Neural progenitor cell (in vitro differentiated cells): Measurements from ENCODE around the gene TMEM143. TPM values are rescaled to one million over a fixed set of nuclear protein-coding genes. Genes with fewer than 3 reads are reported as not detected.

Experiments
- DNase-seq: peaks from one replicate; pipeline ENCODE4 v3.0.0-alpha.2; 2016; ENCODE audit warnings: low spot score
- H2AFZ ChIP-seq: fragments of 200-600 bp; sonication (generic); replicated peaks from 2 replicates; pipeline ENCODE4 v1.6.1; 2016; ENCODE audit warnings: antibody characterized with exemption
- H3F3A ChIP-seq: fragments of 200-600 bp; sonication (generic); 2 replicates; pipeline ENCODE4 v1.6.1; 2016; ENCODE audit warnings: antibody characterized with exemption, low read depth
- H3K27ac ChIP-seq: fragments of 200-600 bp; sonication (generic); 2 replicates; pipeline ENCODE4 v1.5.1; 2016; ENCODE audit warnings: mild to moderate bottlenecking
- H3K27me3 ChIP-seq: fragments of 200-600 bp; sonication (generic); 2 replicates; pipeline ENCODE4 v1.6.1; 2016; ENCODE audit warnings: mild to moderate bottlenecking, moderate library complexity
- H3K36me3 ChIP-seq: fragments of 200-600 bp; sonication (generic); 2 replicates; pipeline ENCODE4 v1.5.1; 2016
- H3K4me1 ChIP-seq: fragments of 200-600 bp; sonication (generic); 2 replicates; pipeline ENCODE4 v1.6.1; 2016; ENCODE audit warnings: mixed run types
- H3K4me2 ChIP-seq: fragments of 200-600 bp; sonication (generic); 2 replicates; pipeline ENCODE4 v1.6.1; 2016
- H3K4me3 ChIP-seq: fragments of 200-600 bp; sonication (generic); 2 replicates; pipeline ENCODE4 v1.5.1; 2016
- H3K79me2 ChIP-seq: fragments of 200-600 bp; sonication (generic); 2 replicates; pipeline ENCODE4 v1.6.1; 2016; ENCODE audit warnings: low read depth
- H3K9ac ChIP-seq: fragments of 200-600 bp; sonication (generic); 2 replicates; pipeline ENCODE4 v1.6.1; 2016
- H3K9me3 ChIP-seq: fragments of 200-600 bp; sonication (generic); 2 replicates; pipeline ENCODE4 v1.5.1; 2016; ENCODE audit warnings: low read depth
- H4K20me1 ChIP-seq: fragments of 200-600 bp; sonication (generic); 2 replicates; pipeline ENCODE4 v1.6.1; 2016; ENCODE audit warnings: low read depth
- H3K27ac Mint-ChIP-seq: 3 replicates; pipeline ENCODE4 v1.8.0; 2021; ENCODE audit warnings: mixed read lengths
- H3K27me3 Mint-ChIP-seq: 2 replicates; pipeline ENCODE4 v1.8.0; 2022; ENCODE audit warnings: low read depth, mild to moderate bottlenecking, inconsistent platforms, moderate library complexity, mixed read lengths; ENCODE audit not compliant: insufficient read depth
- H3K36me3 Mint-ChIP-seq: 3 replicates; pipeline ENCODE4 v1.8.0; 2021; ENCODE audit warnings: mixed read lengths
- H3K4me1 Mint-ChIP-seq: 3 replicates; pipeline ENCODE4 v1.8.0; 2021; ENCODE audit warnings: mixed read lengths
- H3K4me3 Mint-ChIP-seq: 3 replicates; pipeline ENCODE4 v1.8.0; 2021; ENCODE audit warnings: mild to moderate bottlenecking, moderate library complexity, mixed read lengths
- H3K9me3 Mint-ChIP-seq: 3 replicates; pipeline ENCODE4 v1.8.0; 2020; ENCODE audit warnings: mixed read lengths
- CTCF ChIP-seq: fragments of 200-600 bp; sonication (generic); IDR thresholded peaks from 2 replicates; pipeline ENCODE4 v1.5.1; 2017; ENCODE audit warnings: antibody characterized with exemption, mild to moderate bottlenecking
- EZH2 ChIP-seq: fragments of 200-600 bp; sonication (generic); IDR thresholded peaks from 2 replicates; pipeline ENCODE4 v1.6.1; 2017; ENCODE audit warnings: antibody characterized with exemption, mild to moderate bottlenecking, moderate library complexity
- EZH2phosphoT487 ChIP-seq: fragments of 200-600 bp; sonication (generic); IDR thresholded peaks from 2 replicates; pipeline ENCODE4 v1.6.1; 2017; ENCODE audit warnings: antibody characterized with exemption
- total RNA-seq: library from RNA; depleted of rRNA; stranded (reverse); fragments of >200 nt; gene quantifications from 2 replicates; pipeline ENCODE4 v1.2.3, GENCODE V29; 2015; ENCODE audit warnings: low replicate concordance

The TMEM143 gene
- total RNA-seq, 1 donor from 2014 or later, result 3.1 TPM

DNA sequence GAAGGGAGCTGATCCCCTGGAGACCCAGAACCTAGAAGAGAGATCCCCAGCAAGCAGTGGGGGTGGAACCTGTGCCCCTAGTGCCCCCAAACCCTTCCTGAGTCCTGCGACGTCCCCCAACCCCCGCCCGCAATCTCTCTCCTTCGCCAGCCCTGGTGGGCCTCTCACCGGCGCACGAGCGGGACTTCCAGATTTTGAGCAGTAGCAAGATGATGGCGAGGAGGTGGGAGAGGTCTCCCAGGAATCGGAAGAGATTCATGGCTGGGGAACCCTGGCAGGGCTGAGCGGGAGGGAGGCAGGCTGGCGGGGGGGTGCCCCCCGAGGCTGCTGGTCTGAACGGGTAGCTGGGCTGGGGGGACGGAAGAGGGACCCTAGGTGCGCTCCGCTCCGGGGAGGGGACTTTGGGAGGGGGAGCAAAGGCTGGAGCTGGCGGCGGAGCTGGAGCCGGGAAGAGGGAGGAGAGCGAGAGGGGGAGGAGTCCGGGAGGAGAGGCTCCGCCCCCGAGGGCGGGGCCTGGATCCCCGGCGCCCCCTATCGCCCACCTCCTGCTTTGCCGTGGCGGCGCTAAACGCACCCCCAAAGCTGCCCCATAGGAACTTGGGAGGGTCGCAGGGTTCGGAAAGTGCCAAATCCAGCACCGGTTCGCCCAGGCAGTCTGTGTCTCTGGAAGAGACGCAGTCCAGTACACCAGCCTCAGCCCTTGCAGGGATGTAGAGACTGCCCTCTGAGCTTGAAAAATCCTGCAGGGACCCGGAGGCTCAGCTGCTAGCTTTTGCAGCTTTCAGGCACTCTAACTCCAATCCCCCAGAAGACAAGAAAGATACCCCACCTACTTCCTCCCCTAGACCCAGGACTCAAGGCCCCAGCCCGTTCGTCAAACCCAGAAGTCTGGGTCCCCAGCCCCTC, 27.6 kb upstream of the TMEM143 start, which contains the start of gene KDELR1:
Gene KDELR1 (minus strand): TSS at position 452 of the 906 bp plus-strand sequence. CDS start 193 bp downstream, at position 259.
- peak within 1 kb of the TSS; percentile 89 for H3K4me2 ChIP-seq
- no peaks in the 10 kb centered on the region for H3K9me3 Mint-ChIP-seq
- peaks cover 6% of the 10 kb centered on the region for H3K36me3 Mint-ChIP-seq
- H3K27ac ChIP-seq, result peak within 1 kb of the TSS; percentile 42
- peak within 1 kb of the TSS; percentile 71 for H2AFZ ChIP-seq
- H3K9ac ChIP-seq, result peak within 1 kb of the TSS; percentile 93
- H3K9me3 ChIP-seq, result no peaks in the 10 kb centered on the region
- peaks cover 23% of the 10 kb centered on the region for H3K79me2 ChIP-seq
- peaks cover 18% of the 10 kb centered on the region for H3K4me1 ChIP-seq
- TF ChIP-seq EZH2 (no peak), CTCF (peak; percentile 80)
- H3K4me1 Mint-ChIP-seq, result peaks cover 28% of the 10 kb centered on the region
- H3K36me3 ChIP-seq, result no peaks in the 10 kb centered on the region
- peak within 1 kb of the TSS; percentile 96 for H3K4me3 ChIP-seq
- DNase-seq, result peak; percentile 84
- peak within 1 kb of the TSS; percentile 94 for H3K27ac Mint-ChIP-seq
- H4K20me1 ChIP-seq, result peaks cover 9% of the 10 kb centered on the region
- peaks cover 43% of the 10 kb centered on the region for H3K27me3 ChIP-seq
- peak within 1 kb of the TSS; percentile 92 for H3K4me3 Mint-ChIP-seq
- peaks cover 12% of the 10 kb centered on the region for H3F3A ChIP-seq
- H3K27me3 Mint-ChIP-seq, result peaks cover 17% of the 10 kb centered on the region

DNA sequence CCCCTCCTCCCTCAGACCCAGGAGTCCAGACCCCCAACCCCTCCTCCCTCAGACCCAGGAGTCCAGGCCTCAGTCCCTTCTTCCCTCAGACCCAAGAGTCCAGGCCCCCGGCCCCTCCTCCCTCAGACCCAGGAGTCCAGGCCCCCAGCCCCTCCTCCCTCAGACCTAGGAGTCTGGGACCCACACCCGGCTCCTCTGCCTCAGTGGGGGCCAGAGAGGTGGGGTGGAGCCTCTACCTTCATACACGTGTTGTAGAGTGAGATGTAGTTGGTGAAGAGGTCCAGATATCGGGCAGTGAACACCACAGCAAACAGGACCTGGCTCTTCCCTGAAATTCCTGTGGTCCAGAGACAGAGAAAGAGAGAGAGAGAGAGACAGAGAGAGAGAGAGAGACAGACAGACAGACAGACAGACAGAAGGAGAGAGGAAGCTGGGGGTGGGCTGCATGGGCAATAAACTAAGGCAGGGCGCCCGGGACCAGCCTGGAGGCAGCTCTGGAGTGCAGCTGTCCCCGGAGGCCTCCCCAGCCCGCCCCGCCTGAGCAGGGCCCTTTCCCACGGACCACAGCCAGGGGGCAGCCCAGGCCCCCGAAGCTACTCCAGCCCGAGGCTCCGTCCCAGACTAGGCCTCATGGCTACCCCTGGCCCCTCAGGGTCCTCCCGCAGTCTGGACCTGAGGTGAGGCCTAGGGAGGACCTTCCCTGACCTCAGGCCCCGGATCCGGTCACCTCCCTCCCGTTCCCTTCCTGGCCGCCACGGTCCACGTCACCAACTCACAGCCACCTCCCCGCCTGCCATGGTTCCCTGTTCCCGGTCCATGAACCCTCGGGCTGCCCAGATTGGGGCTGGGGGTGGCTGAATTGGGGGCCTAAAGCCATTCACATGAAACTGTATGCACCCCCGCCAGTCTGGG, 26.7 kb upstream of the TMEM143 start:
- peaks cover 11% of the 10 kb centered on the region for H3K4me1 ChIP-seq
- peak overlapping the region; percentile 89 for H3K4me2 ChIP-seq
- TF ChIP-seq CTCF (peak; percentile 61), EZH2 (no peak)
- H3K27ac ChIP-seq, result peak overlapping the region; percentile 42
- H3K4me1 Mint-ChIP-seq, result peaks cover 19% of the 10 kb centered on the region
- peak overlapping the region; percentile 71 for H2AFZ ChIP-seq
- H3K4me3 Mint-ChIP-seq, result peak overlapping the region; percentile 92
- no peaks in the 10 kb centered on the region for H3K36me3 ChIP-seq
- H4K20me1 ChIP-seq, result peaks cover 10% of the 10 kb centered on the region
- peak; percentile 83 for DNase-seq
- peaks cover 12% of the 10 kb centered on the region for H3F3A ChIP-seq
- H3K27ac Mint-ChIP-seq, result peak overlapping the region; percentile 94
- peaks cover 23% of the 10 kb centered on the region for H3K79me2 ChIP-seq
- peak overlapping the region; percentile 96 for H3K4me3 ChIP-seq
- H3K36me3 Mint-ChIP-seq, result peaks cover 9% of the 10 kb centered on the region
- H3K27me3 ChIP-seq, result peaks cover 34% of the 10 kb centered on the region
- H3K9ac ChIP-seq, result peak overlapping the region; percentile 93
- H3K9me3 ChIP-seq, result no peaks in the 10 kb centered on the region
- peaks cover 15% of the 10 kb centered on the region for H3K27me3 Mint-ChIP-seq
- no peaks in the 10 kb centered on the region for H3K9me3 Mint-ChIP-seq

GRCh38 chr19:48386981-48387380, 23.2 kb upstream of the TMEM143 start:
- Histone ChIP-seq H2AFZ (no peak overlapping the region), H3K27ac (no peak overlapping the region), H3K27me3 (no peaks in the 10 kb centered on the region), H3K79me2 (peaks cover 23% of the 10 kb centered on the region), H4K20me1 (peaks cover 16% of the 10 kb centered on the region), H3K4me2 (no peak overlapping the region), H3K36me3 (no peaks in the 10 kb centered on the region), H3K4me1 (no peaks in the 10 kb centered on the region), H3K4me3 (no peak overlapping the region), H3F3A (no peaks in the 10 kb centered on the region), H3K9ac (no peak overlapping the region), H3K9me3 (no peaks in the 10 kb centered on the region)
- DNase-seq, result no peak
- Mint-ChIP-seq H3K4me3 (no peak overlapping the region), H3K4me1 (peaks cover 3% of the 10 kb centered on the region), H3K36me3 (peaks cover 25% of the 10 kb centered on the region), H3K27ac (no peak overlapping the region), H3K27me3 (peaks cover 5% of the 10 kb centered on the region), H3K9me3 (no peaks in the 10 kb centered on the region)
- TF ChIP-seq EZH2phosphoT487 (no peak), EZH2 (no peak), CTCF (no peak)
